DND-41 (cell line): ENCODE data around the gene OTOF.

ENCODE experiments used
- CTCF ChIP-seq: IDR thresholded peaks from 2 replicates; pipeline ENCODE4 v1.5.1; 2012; ENCODE audit warnings: borderline replicate concordance, low read length, moderate library complexity, mild to moderate bottlenecking; ENCODE audit not compliant: poor library complexity, severe bottlenecking; ENCODE audit errors: extremely low read depth
- EZH2 ChIP-seq: IDR thresholded peaks from 3 replicates; pipeline ENCODE4 v1.6.1; 2012; ENCODE audit warnings: borderline replicate concordance, low read depth, mild to moderate bottlenecking, moderate library complexity, low read length, inconsistent platforms; ENCODE audit not compliant: severe bottlenecking

- TF ChIP-seq CTCF (no peak), EZH2 (no peak)
Observed at GRCh38 chr2:26449278-26450030, 28.5 kb downstream of the OTOF start.
